ENCODE measurements around the gene ABI3.

ABI3 gene

DNA sequence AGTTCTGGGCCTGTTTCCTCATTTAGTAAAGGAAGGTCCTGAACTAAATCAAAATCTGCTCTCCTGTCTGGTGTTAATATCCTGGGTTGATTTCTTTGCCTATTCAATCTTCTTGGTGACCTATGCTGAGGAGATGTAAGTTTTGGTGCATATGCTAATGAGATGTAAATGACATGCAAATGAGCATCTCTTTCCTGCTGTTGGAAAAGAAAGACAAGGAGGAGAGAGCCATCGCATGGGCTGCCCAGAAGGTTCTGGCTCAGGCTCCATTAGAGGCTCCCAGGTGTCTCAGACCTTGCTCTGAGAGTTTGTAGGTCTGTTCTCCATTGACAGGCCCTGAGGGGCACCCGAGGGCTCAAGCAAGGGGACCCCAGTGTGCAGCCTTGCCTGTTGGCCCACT lies 3.3 kb downstream of the ABI3 start:
- TF ChIP-seq, protein P1, sequence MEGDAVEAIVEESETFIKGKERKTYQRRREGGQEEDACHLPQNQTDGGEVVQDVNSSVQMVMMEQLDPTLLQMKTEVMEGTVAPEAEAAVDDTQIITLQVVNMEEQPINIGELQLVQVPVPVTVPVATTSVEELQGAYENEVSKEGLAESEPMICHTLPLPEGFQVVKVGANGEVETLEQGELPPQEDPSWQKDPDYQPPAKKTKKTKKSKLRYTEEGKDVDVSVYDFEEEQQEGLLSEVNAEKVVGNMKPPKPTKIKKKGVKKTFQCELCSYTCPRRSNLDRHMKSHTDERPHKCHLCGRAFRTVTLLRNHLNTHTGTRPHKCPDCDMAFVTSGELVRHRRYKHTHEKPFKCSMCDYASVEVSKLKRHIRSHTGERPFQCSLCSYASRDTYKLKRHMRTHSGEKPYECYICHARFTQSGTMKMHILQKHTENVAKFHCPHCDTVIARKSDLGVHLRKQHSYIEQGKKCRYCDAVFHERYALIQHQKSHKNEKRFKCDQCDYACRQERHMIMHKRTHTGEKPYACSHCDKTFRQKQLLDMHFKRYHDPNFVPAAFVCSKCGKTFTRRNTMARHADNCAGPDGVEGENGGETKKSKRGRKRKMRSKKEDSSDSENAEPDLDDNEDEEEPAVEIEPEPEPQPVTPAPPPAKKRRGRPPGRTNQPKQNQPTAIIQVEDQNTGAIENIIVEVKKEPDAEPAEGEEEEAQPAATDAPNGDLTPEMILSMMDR (IDR thresholded peaks at IDR 0.05), result no peak
- no peak for TF ChIP-seq ZFX (IDR thresholded peaks at IDR 0.05; ENCODE audit: borderline replicate concordance)
- no peak overlapping the region for H3K27ac ChIP-seq

DNA sequence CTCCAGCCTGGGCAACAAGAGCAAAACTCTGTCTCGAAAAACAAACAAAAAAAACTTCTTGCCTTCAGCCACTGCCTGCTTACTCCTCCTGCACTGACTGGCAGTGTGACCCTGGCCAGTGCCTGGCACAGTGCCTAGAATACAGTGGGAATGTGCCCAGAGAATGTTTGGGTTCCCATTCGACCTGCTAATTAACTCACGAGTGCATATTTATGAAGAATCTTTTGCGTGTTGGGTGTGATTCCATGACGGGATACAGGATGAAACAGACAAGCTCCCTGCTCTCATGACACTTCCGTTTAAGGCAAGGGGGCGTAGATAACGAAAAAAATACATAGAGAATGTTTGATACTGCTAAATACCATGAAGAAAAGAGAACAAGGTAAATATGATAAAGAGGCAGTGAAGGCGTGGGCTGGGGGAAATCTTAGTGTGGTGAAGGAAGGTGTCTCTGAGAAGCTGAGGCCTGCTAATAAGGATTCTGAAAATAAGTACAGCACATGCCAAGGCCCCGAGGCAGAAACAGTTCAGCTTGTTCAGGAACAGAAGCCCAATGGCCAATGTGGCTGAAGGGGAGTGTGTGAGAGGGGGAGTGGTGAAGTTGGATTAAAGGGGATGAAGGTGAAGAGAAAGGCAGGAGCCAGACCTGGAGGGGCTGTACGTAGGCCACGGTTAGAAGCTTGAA lies 4.3 kb downstream of the ABI3 start:
- TF ChIP-seq, protein P1 (IDR thresholded peaks at IDR 0.05), result no peak
- no peak for TF ChIP-seq ZFX (IDR thresholded peaks at IDR 0.05; ENCODE audit: borderline replicate concordance)

DNA sequence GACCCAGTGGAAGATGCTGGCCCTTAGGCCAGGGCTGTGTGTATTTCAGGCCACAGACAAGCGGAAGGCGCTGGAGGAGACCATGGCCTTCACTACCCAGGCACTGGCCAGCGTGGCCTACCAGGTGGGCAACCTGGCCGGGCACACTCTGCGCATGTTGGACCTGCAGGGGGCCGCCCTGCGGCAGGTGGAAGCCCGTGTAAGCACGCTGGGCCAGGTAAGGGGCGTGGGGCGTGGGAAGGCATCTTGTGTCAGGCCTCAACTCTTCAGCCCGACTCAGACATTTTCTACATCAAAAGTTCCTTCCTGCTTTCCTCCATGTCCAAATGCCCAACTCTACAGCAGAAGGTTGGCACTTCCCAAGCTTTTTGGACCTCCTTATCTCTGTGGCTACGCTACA lies 6.0 kb downstream of the ABI3 start:
- no peak for TF ChIP-seq ZFX (IDR thresholded peaks at IDR 0.05; ENCODE audit: borderline replicate concordance)
- TF ChIP-seq, protein P1 (IDR thresholded peaks at IDR 0.05), result no peak
- H3K27ac ChIP-seq, result no peak overlapping the region

More for the DNA sequence above, 4.3 kb downstream of the ABI3 start:
- no peak overlapping the region for H3K27ac ChIP-seq

DNA sequence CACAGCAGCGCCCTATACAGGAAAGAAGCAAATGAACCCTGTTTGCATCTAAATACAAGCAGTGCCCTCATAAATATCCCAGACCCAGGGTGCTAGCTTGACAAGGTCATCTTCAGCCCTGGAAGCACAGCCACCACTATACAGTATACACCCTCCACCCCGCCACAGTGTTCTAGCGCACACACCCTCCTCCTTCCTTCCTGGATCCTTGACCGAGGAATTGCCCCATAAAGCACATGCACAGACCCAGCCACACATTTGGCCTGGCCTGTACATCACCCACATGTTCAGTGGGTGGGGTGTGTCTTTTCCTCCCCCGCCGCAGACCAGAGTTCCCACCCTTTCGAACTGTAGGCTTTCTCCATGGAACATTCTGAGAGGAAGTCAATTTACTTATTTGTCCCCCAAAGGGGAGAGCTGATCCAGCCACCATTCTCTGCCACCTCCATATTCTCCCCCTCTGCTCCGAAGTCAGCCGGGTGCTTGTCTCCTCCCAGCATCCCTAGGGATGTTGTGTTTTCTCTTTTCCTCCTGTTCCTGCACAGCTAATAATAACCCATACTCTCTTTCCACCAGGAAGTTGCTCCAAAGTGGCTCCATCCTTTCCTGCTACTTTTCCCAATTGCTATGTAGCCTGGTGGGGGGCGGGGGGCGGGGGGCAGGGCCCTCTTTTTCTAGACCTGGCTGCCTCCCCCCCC lies 6.6 kb downstream of the ABI3 start:
- TF ChIP-seq, protein P1 (IDR thresholded peaks at IDR 0.05), result no peak
- TF ChIP-seq ZFX (IDR thresholded peaks at IDR 0.05; ENCODE audit: borderline replicate concordance), result no peak
- no peak overlapping the region for H3K27ac ChIP-seq

DNA sequence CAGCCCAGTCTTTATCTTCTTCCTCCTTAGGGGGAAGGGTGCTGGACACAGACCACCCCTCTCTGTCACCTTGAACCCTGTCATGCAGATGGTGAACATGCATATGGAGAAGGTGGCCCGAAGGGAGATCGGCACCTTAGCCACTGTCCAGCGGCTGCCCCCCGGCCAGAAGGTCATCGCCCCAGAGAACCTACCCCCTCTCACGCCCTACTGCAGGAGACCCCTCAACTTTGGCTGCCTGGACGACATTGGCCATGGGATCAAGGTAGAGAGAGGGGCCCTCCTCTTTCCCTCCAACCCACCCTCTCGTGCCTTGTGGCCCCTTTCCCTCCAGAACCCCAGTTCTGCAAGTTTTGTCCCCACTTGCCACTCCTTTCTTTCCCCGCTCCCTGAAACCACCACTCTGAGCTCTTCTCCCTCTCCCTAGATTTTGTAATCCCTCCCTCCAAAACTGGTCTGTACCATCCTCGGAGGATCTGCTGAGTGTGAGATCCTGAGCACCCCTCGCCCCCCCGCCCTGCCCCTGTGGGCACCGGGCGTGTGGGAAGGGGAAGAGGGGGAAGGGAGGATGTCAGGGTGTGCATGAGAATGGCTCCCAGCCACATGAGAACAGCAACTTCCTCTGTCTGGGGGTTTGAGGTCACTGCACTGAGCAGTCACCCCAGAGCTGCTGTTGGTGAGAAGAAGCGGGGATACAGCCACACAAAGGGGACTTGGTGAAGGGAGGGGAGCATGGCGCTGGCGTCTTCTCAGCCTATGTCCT lies 7.3 kb downstream of the ABI3 start:
- TF ChIP-seq ZFX (IDR thresholded peaks at IDR 0.05; ENCODE audit: borderline replicate concordance), result no peak
- TF ChIP-seq, protein P1 (IDR thresholded peaks at IDR 0.05), result no peak
- H3K27ac ChIP-seq, result no peak overlapping the region

DNA sequence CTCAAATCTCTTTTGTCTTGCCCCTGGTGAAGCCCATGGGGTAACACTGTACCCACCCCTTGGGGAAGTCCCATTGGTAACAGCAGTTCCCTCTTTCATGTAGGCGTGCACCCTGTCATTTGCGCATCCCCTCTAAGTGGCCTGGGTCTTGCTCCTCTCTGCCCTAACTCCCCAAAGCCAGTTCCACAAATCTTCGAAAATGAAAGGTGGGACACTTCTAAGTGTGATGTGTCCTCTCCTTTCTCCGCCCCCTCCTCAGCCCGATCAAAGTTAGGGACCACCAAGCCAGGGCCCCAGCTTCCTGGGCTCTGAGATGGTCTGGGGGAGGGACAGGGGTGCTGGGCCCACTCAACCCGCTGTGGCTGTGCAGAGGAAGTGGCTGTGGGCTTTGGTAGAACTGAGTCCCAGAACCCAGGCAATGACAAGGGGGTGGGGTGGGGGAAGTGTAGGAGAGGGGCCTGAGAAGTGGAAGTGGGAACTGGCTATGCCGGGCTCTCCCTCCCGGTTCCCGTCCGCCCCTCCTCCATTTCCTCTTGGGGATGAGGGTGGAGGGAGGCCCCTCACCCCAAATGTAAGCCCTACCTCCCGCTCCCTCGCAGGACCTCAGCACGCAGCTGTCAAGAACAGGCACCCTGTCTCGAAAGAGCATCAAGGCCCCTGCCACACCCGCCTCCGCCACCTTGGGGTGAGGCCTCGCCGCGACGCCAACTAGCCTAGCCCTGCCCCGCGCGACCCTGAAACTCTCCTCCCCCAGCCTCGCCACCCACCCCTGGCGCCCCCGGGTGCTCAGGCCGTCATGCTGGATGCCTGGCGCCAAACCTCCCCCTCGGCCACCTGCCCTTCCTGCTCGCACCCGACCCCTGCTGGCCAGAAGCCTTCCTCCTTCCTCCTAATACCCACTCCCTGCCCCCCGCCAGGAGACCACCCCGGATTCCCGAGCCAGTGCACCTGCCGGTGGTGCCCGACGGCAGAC lies 8.7 kb downstream of the ABI3 start:
- no peak overlapping the region for H3K27ac ChIP-seq
- no peak for TF ChIP-seq ZFX (IDR thresholded peaks at IDR 0.05; ENCODE audit: borderline replicate concordance)
- TF ChIP-seq, protein P1 (IDR thresholded peaks at IDR 0.05), result peak; percentile 59
